Measurements from ENCODE around the gene ZNF331.
"Not testable (repeated sequence)": the region's sequence is repeated elsewhere in the genome, so short reads cannot be mapped to it uniquely, and the experiment has no call there.

The ZNF331 gene

GRCh38 chr19:53509443-53509842 is 28.5 kb upstream of the ZNF331 start:
- H3K4me1 ChIP-seq (ENCODE audit: control insufficient read depth, insufficient read depth, low read length), result peaks cover 6% of the 10 kb centered on the region
- no peak overlapping the region for H3K9ac ChIP-seq (ENCODE audit: low read depth, low read length)
- no peaks in the 10 kb centered on the region for H3K36me3 ChIP-seq (ENCODE audit: control insufficient read depth, insufficient read depth, low read length)
- H3K27me3 ChIP-seq (ENCODE audit: control insufficient read depth, insufficient read depth, low read length), result no peaks in the 10 kb centered on the region
- H3K9me3 ChIP-seq (ENCODE audit: control insufficient read depth, insufficient read depth, low read length), result no peaks in the 10 kb centered on the region
- no peak overlapping the region for H3K27ac ChIP-seq (ENCODE audit: low read depth, low read length)
- H3K4me3 ChIP-seq (ENCODE audit: low read depth, low read length), result no peak overlapping the region

- H3K27me3 ChIP-seq (ENCODE audit: control insufficient read depth, insufficient read depth, low read length), result no peaks in the 10 kb centered on the region
- no peak overlapping the region for H3K9ac ChIP-seq (ENCODE audit: low read depth, low read length)
- 0 out of 2 replicates have a peak, but pooled peaks cover 2% of the 10 kb centered on the region for H3K4me1 ChIP-seq (ENCODE audit: control insufficient read depth, insufficient read depth, low read length)
- H3K27ac ChIP-seq (ENCODE audit: low read depth, low read length), result no peak overlapping the region
- H3K36me3 ChIP-seq (ENCODE audit: control insufficient read depth, insufficient read depth, low read length), result no peaks in the 10 kb centered on the region
- H3K9me3 ChIP-seq (ENCODE audit: control insufficient read depth, insufficient read depth, low read length), result no peaks in the 10 kb centered on the region
- H3K4me3 ChIP-seq (ENCODE audit: low read depth, low read length), result no peak overlapping the region
Measured at GRCh38 chr19:53509845-53510244, 28.1 kb upstream of the ZNF331 start.

- Histone ChIP-seq H3K4me3 (ENCODE audit: low read depth, low read length) (no peak overlapping the region), H3K27ac (ENCODE audit: low read depth, low read length) (no peak overlapping the region)
Measured at GRCh38 chr19:53511357-53511756, 26.6 kb upstream of the ZNF331 start.

GRCh38 chr19:53511933-53512374 is 26.0 kb upstream of the ZNF331 start:
- no peaks in the 10 kb centered on the region for H3K27me3 ChIP-seq (ENCODE audit: control insufficient read depth, insufficient read depth, low read length)
- no peak overlapping the region for H3K27ac ChIP-seq (ENCODE audit: low read depth, low read length)
- H3K36me3 ChIP-seq (ENCODE audit: control insufficient read depth, insufficient read depth, low read length), result no peaks in the 10 kb centered on the region
- no peak overlapping the region for H3K4me3 ChIP-seq (ENCODE audit: low read depth, low read length)
- no peak overlapping the region for H3K9ac ChIP-seq (ENCODE audit: low read depth, low read length)
- H3K4me1 ChIP-seq (ENCODE audit: control insufficient read depth, insufficient read depth, low read length), result 0 out of 2 replicates have a peak, but pooled peaks cover 2% of the 10 kb centered on the region
- H3K9me3 ChIP-seq (ENCODE audit: control insufficient read depth, insufficient read depth, low read length), result no peaks in the 10 kb centered on the region

More at GRCh38 chr19:53511357-53511756, 26.6 kb upstream of the ZNF331 start:
- Histone ChIP-seq H3K27me3 (ENCODE audit: control insufficient read depth, insufficient read depth, low read length) (no peaks in the 10 kb centered on the region), H3K36me3 (ENCODE audit: control insufficient read depth, insufficient read depth, low read length) (no peaks in the 10 kb centered on the region), H3K4me1 (ENCODE audit: control insufficient read depth, insufficient read depth, low read length) (0 out of 2 replicates have a peak, but pooled peaks cover 2% of the 10 kb centered on the region), H3K9ac (ENCODE audit: low read depth, low read length) (no peak overlapping the region), H3K9me3 (ENCODE audit: control insufficient read depth, insufficient read depth, low read length) (no peaks in the 10 kb centered on the region)

- H3K4me1 ChIP-seq (ENCODE audit: control insufficient read depth, insufficient read depth, low read length); H3K9ac ChIP-seq (ENCODE audit: low read depth, low read length); H3K4me3 ChIP-seq (ENCODE audit: low read depth, low read length); H3K36me3 ChIP-seq (ENCODE audit: control insufficient read depth, insufficient read depth, low read length); H3K9me3 ChIP-seq (ENCODE audit: control insufficient read depth, insufficient read depth, low read length); H3K27ac ChIP-seq (ENCODE audit: low read depth, low read length); H3K27me3 ChIP-seq (ENCODE audit: control insufficient read depth, insufficient read depth, low read length): not testable (repeated sequence)
Measured at GRCh38 chr19:53515047-53515446, 22.9 kb upstream of the ZNF331 start.

GRCh38 chr19:53517114-53517741 is 20.7 kb upstream of the ZNF331 start:
- Histone ChIP-seq H3K36me3 (ENCODE audit: control insufficient read depth, insufficient read depth, low read length) (no peaks in the 10 kb centered on the region), H3K27ac (ENCODE audit: low read depth, low read length) (no peak overlapping the region), H3K4me1 (ENCODE audit: control insufficient read depth, insufficient read depth, low read length) (peaks cover 2% of the 10 kb centered on the region; the same call in 1 of the 2 replicates), H3K4me3 (ENCODE audit: low read depth, low read length) (no peak overlapping the region), H3K9me3 (ENCODE audit: control insufficient read depth, insufficient read depth, low read length) (no peaks in the 10 kb centered on the region; the same call in 1 of the 2 replicates), H3K27me3 (ENCODE audit: control insufficient read depth, insufficient read depth, low read length) (no peaks in the 10 kb centered on the region), H3K9ac (ENCODE audit: low read depth, low read length) (no peak overlapping the region)

- Histone ChIP-seq H3K27ac (ENCODE audit: low read depth, low read length) (no peak overlapping the region), H3K4me1 (ENCODE audit: control insufficient read depth, insufficient read depth, low read length) (peaks cover 2% of the 10 kb centered on the region; the same call in 1 of the 2 replicates), H3K9ac (ENCODE audit: low read depth, low read length) (no peak overlapping the region), H3K27me3 (ENCODE audit: control insufficient read depth, insufficient read depth, low read length) (no peaks in the 10 kb centered on the region), H3K36me3 (ENCODE audit: control insufficient read depth, insufficient read depth, low read length) (peaks cover 9% of the 10 kb centered on the region), H3K9me3 (ENCODE audit: control insufficient read depth, insufficient read depth, low read length) (no peaks in the 10 kb centered on the region; the same call in 1 of the 2 replicates), H3K4me3 (ENCODE audit: low read depth, low read length) (no peak overlapping the region)
Measured at GRCh38 chr19:53518121-53518520, 19.8 kb upstream of the ZNF331 start.

GRCh38 chr19:53518716-53519115 is 19.2 kb upstream of the ZNF331 start:
- Histone ChIP-seq H3K4me1 (ENCODE audit: control insufficient read depth, insufficient read depth, low read length) (peaks cover 2% of the 10 kb centered on the region; the same call in 1 of the 2 replicates), H3K27ac (ENCODE audit: low read depth, low read length) (no peak overlapping the region), H3K27me3 (ENCODE audit: control insufficient read depth, insufficient read depth, low read length) (no peaks in the 10 kb centered on the region), H3K9me3 (ENCODE audit: control insufficient read depth, insufficient read depth, low read length) (no peaks in the 10 kb centered on the region; the same call in 1 of the 2 replicates), H3K4me3 (ENCODE audit: low read depth, low read length) (no peak overlapping the region), H3K36me3 (ENCODE audit: control insufficient read depth, insufficient read depth, low read length) (peaks cover 15% of the 10 kb centered on the region), H3K9ac (ENCODE audit: low read depth, low read length) (no peak overlapping the region)

- no peak overlapping the region for H3K9ac ChIP-seq (ENCODE audit: low read depth, low read length)
Measured at GRCh38 chr19:53519446-53519845, 18.5 kb upstream of the ZNF331 start.

GRCh38 chr19:53520163-53520546 is 17.8 kb upstream of the ZNF331 start:
- H3K4me3 ChIP-seq (ENCODE audit: low read depth, low read length), result peak overlapping the region; percentile 80
- H3K36me3 ChIP-seq (ENCODE audit: control insufficient read depth, insufficient read depth, low read length), result peaks cover 15% of the 10 kb centered on the region
- H3K27me3 ChIP-seq (ENCODE audit: control insufficient read depth, insufficient read depth, low read length), result no peaks in the 10 kb centered on the region
- H3K4me1 ChIP-seq (ENCODE audit: control insufficient read depth, insufficient read depth, low read length), result peaks cover 2% of the 10 kb centered on the region; the same call in 1 of the 2 replicates
- H3K9ac ChIP-seq (ENCODE audit: low read depth, low read length), result peak overlapping the region; percentile 22; the same call in 1 of the 2 replicates
- peak overlapping the region; percentile 76 for H3K27ac ChIP-seq (ENCODE audit: low read depth, low read length)
- H3K9me3 ChIP-seq (ENCODE audit: control insufficient read depth, insufficient read depth, low read length), result no peaks in the 10 kb centered on the region; the same call in 1 of the 2 replicates

More at GRCh38 chr19:53519446-53519845, 18.5 kb upstream of the ZNF331 start:
- Histone ChIP-seq H3K36me3 (ENCODE audit: control insufficient read depth, insufficient read depth, low read length) (peaks cover 15% of the 10 kb centered on the region), H3K27me3 (ENCODE audit: control insufficient read depth, insufficient read depth, low read length) (no peaks in the 10 kb centered on the region), H3K9me3 (ENCODE audit: control insufficient read depth, insufficient read depth, low read length) (no peaks in the 10 kb centered on the region; the same call in 1 of the 2 replicates), H3K27ac (ENCODE audit: low read depth, low read length) (no peak overlapping the region), H3K4me3 (ENCODE audit: low read depth, low read length) (no peak overlapping the region), H3K4me1 (ENCODE audit: control insufficient read depth, insufficient read depth, low read length) (peaks cover 2% of the 10 kb centered on the region; the same call in 1 of the 2 replicates)

Data from HUES48 (cell line).